Activated naive CD8-positive, alpha-beta T cell treated with anti-CD3 and anti-CD28 coated beads, Interleukin-2, amount 50 U/mL, for 24 hours (primary cell): Measurements from ENCODE around the gene MRRF.

ENCODE experiments used
- ATAC-seq: fragments of 150-1000 bp; cut with Tn5 transposase; one replicate; pipeline ENCODE4 v1.10.0; 2021
- DNase-seq: peaks from one replicate; pipeline ENCODE4 v3.0.0; 2021
- H3K27ac Mint-ChIP-seq: one replicate; pipeline ENCODE4 v1.8.0; 2021; ENCODE audit warnings: mild to moderate bottlenecking, mixed read lengths
- H3K27me3 Mint-ChIP-seq: one replicate; pipeline ENCODE4 v1.8.0; 2021; ENCODE audit warnings: mixed read lengths
- H3K36me3 Mint-ChIP-seq: one replicate; pipeline ENCODE4 v1.8.0; 2021; ENCODE audit warnings: low read depth, mixed read lengths
- H3K4me1 Mint-ChIP-seq: one replicate; pipeline ENCODE4 v1.8.0; 2021; ENCODE audit warnings: mixed read lengths
- H3K4me3 Mint-ChIP-seq: one replicate; pipeline ENCODE4 v1.8.0; 2021; ENCODE audit warnings: mild to moderate bottlenecking, moderate library complexity, mixed read lengths
- H3K9me3 Mint-ChIP-seq: one replicate; pipeline ENCODE4 v1.8.0; 2021; ENCODE audit warnings: mixed read lengths

MRRF gene

DNA sequence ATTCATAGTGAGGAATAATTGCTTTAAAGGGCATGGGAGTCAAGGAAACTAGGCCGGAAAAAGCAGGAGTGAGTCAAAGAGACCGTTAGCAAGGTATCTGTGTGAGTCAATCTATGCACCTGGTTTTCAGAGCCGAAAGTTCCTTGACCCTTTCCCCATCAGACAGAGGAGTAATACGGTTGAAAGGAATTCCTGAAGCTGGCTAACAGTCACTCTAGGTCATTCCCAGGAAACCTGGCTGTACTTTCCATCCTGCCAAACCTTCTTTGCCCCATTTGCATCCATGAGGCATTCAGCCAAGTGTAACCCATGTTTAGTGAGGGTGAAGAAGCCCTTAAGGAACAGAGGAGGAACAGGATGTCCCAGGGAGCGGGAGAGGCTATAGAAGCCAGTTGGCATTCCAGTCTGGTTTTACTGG, 16.2 kb upstream of the MRRF start:
- Mint-ChIP-seq H3K27ac (no peak overlapping the region), H3K4me1 (no peaks in the 10 kb centered on the region), H3K4me3 (no peak overlapping the region), H3K27me3 (no peaks in the 10 kb centered on the region), H3K9me3 (no peaks in the 10 kb centered on the region), H3K36me3 (peaks cover 45% of the 10 kb centered on the region)
- ATAC-seq (no peak), DNase-seq (no peak)

DNA sequence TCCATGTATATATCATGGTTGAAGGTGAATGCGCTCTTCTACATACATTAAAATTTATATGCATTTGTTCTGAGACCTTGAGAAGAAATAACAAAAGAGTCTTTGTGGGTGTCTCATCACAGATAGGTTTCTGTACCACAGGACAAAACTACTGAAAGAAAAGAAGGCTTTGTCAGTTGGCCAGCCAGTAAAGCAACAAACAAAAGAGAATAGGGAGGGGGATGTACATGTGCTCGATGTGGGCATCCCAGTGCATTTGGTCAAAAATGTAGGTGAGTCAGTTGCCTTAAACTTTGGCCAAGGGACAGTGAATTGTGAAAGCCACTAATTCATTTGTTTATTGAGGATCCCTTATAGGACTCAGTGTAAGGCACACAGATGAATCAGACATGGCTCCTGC, 13.3 kb upstream of the MRRF start:
- H3K4me1 Mint-ChIP-seq, result no peaks in the 10 kb centered on the region
- ATAC-seq, result no peak
- no peaks in the 10 kb centered on the region for H3K27me3 Mint-ChIP-seq
- no peak for DNase-seq
- no peaks in the 10 kb centered on the region for H3K9me3 Mint-ChIP-seq
- no peak overlapping the region for H3K27ac Mint-ChIP-seq
- H3K36me3 Mint-ChIP-seq, result peaks cover 32% of the 10 kb centered on the region
- H3K4me3 Mint-ChIP-seq, result no peak overlapping the region

DNA sequence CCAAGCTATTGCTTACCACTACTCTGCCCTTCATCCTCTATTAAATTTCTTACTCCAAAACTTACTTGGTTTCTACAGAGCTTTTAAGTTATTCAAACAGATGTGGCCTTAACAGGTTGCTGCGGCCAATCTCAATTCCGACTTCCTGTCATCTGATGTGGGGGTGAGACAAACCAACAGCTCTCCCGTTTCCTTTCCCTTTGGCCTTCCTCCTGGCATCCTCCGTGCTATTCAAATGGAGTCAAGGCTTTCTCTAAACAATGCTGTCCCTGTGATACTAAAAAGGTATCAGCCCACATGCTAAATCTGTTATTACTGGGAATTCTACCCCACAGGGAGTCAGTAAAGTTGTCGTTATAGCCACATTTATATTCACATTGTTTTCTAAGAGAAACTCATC, 11.9 kb upstream of the MRRF start:
- H3K27ac Mint-ChIP-seq, result no peak overlapping the region
- ATAC-seq, result no peak
- H3K9me3 Mint-ChIP-seq, result no peaks in the 10 kb centered on the region
- no peak for DNase-seq
- no peaks in the 10 kb centered on the region for H3K4me1 Mint-ChIP-seq
- H3K27me3 Mint-ChIP-seq, result no peaks in the 10 kb centered on the region
- H3K36me3 Mint-ChIP-seq, result peaks cover 33% of the 10 kb centered on the region
- H3K4me3 Mint-ChIP-seq, result no peak overlapping the region

DNA sequence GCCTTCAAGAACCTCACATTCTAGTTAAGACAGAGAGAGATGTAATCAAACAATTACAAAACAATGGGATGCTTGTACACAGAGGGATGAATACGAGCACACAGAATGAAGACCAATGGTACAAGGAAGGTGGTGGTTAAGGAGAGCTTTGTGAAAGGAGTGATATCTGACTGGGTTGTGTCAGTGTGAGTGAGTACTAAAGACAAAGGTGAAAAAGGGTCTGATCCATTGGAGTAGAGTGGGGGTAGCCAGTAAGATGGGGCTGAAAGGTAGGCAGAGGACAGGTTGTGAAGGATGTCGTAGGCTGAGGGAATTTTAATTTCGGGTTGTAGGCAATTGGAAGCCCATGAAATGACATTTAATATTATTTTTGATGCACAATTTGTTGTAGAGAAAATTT, 9.9 kb upstream of the MRRF start:
- no peak overlapping the region for H3K27ac Mint-ChIP-seq
- DNase-seq (no peak), ATAC-seq (no peak)
- H3K4me1 Mint-ChIP-seq, result no peaks in the 10 kb centered on the region
- peaks cover 38% of the 10 kb centered on the region for H3K36me3 Mint-ChIP-seq
- no peaks in the 10 kb centered on the region for H3K27me3 Mint-ChIP-seq
- H3K9me3 Mint-ChIP-seq, result no peaks in the 10 kb centered on the region
- no peak overlapping the region for H3K4me3 Mint-ChIP-seq

DNA sequence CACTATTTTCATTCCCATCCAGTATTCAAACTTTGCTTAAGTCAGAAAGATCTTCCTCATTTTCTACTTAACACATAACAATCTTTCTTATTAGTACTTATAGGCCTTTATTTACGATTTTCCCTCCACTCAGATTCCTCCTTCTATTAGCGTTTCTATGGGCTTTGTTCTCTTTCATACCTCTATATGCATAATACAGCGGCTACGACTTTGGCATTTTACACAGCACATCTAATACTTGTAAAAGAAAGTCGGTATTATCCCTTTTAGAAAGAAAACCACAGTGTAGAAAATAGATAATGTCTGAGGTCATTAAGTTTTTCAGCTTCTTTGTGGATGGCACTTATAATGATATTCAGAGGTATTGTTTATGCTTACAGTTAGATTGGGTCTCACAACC, 8.5 kb upstream of the MRRF start:
- Mint-ChIP-seq H3K27ac (no peak overlapping the region), H3K27me3 (no peaks in the 10 kb centered on the region), H3K9me3 (no peaks in the 10 kb centered on the region), H3K36me3 (peaks cover 41% of the 10 kb centered on the region), H3K4me3 (no peak overlapping the region), H3K4me1 (peaks cover 4% of the 10 kb centered on the region)
- no peak for DNase-seq
- no peak for ATAC-seq

GRCh38 chr9:122258886-122259415, 5.7 kb upstream of the MRRF start:
- peaks cover 30% of the 10 kb centered on the region for H3K36me3 Mint-ChIP-seq
- ATAC-seq (no peak), DNase-seq (no peak)
- no peak overlapping the region for H3K4me3 Mint-ChIP-seq
- no peaks in the 10 kb centered on the region for H3K27me3 Mint-ChIP-seq
- H3K4me1 Mint-ChIP-seq, result peaks cover 28% of the 10 kb centered on the region
- H3K9me3 Mint-ChIP-seq, result no peaks in the 10 kb centered on the region
- H3K27ac Mint-ChIP-seq, result no peak overlapping the region

DNA sequence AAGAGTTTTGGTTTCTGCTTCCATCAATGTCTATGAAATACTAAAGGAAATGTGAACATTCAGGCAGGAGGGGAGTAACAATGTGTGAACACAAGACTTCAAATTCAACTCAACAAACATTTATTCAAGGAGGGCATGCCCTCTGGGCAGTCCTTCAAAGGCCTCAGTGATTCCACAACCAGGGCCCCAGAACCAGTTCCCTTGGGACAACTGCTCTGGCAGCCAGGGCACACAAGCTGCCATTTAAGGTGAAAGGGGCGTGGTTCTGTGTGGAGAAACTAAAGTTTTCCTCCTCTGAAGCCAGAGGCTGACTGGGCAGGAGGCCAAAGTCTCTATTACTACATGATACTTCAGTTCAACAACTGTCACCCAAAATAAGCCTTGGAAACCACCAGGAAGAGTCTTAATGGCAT, 3.2 kb upstream of the MRRF start:
- Mint-ChIP-seq H3K4me1 (peaks cover 47% of the 10 kb centered on the region), H3K27ac (no peak overlapping the region), H3K27me3 (no peaks in the 10 kb centered on the region), H3K9me3 (no peaks in the 10 kb centered on the region), H3K36me3 (peaks cover 37% of the 10 kb centered on the region), H3K4me3 (no peak overlapping the region)
- ATAC-seq (no peak), DNase-seq (no peak)

DNA sequence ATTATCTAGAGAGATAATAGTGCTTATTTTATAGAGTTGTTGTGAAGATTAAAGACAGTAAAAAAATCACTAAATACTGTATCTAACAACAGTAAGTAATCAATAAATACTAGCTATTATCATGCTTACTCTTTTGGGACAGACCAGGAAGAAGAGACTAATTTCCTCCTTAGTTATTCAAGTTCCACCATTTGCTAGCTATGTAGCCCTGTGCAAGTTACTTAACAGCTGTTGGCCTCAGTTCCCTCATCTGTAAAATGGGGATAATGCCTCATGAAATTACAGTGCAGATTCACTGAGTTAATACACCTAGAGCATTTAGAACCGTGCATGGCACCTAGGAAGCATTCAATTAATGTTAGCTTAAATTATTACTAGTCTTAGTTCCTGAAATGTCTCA, 2.6 kb upstream of the MRRF start:
- no peak for ATAC-seq
- no peaks in the 10 kb centered on the region for H3K27me3 Mint-ChIP-seq
- peaks cover 50% of the 10 kb centered on the region for H3K4me1 Mint-ChIP-seq
- H3K9me3 Mint-ChIP-seq, result no peaks in the 10 kb centered on the region
- DNase-seq, result no peak
- peaks cover 37% of the 10 kb centered on the region for H3K36me3 Mint-ChIP-seq
- H3K4me3 Mint-ChIP-seq, result no peak overlapping the region
- H3K27ac Mint-ChIP-seq, result no peak overlapping the region

GRCh38 chr9:122263699-122264349, 858 bp upstream of the MRRF start:
- Mint-ChIP-seq H3K36me3 (peaks cover 27% of the 10 kb centered on the region), H3K27ac (peak overlapping the region; percentile 99), H3K4me1 (peaks cover 61% of the 10 kb centered on the region), H3K4me3 (peak overlapping the region; percentile 98), H3K9me3 (no peaks in the 10 kb centered on the region), H3K27me3 (no peaks in the 10 kb centered on the region)
- no peak for ATAC-seq
- no peak for DNase-seq

DNA sequence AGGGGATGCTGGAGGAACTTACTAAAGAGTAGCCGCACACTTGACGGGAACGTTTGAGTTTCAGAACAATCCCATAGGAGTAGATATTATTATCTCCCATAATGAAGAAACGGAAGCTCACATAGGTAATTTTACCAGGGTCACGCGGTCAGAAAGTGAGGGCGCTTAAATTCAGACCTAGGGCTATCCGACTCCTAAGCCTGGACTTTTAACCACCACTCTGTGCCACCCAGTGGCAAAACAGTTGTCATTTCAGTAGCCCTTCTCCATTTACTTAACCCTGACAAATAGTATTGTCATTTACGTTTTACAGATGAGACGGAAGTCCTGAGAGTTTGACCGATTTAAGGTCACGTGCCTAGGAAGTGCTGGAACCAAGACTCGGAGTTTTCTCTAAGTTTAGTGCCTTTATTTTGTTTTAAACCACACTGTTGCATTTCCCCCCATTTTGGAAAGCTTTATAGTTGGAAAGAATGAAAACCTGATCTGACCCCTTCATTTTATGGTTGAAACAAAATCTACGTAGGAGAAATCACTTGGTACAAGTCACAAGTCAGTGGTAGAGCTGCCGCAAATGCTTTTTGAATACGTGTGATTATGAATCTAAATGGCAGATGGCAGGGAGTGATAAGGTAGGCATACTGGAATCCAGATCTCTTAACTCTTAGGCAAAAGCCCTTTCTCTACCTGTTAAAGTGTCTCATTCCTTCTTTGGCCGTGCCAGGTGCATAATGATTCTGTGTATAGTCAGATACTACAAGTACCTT, 650 bp downstream of the MRRF start:
- Mint-ChIP-seq H3K27me3 (no peaks in the 10 kb centered on the region), H3K4me1 (peaks cover 64% of the 10 kb centered on the region), H3K9me3 (no peaks in the 10 kb centered on the region), H3K36me3 (peaks cover 24% of the 10 kb centered on the region), H3K4me3 (peak overlapping the region; percentile 98), H3K27ac (peak overlapping the region; percentile 99)
- DNase-seq, result no peak
- ATAC-seq, result peak; percentile 31

DNA sequence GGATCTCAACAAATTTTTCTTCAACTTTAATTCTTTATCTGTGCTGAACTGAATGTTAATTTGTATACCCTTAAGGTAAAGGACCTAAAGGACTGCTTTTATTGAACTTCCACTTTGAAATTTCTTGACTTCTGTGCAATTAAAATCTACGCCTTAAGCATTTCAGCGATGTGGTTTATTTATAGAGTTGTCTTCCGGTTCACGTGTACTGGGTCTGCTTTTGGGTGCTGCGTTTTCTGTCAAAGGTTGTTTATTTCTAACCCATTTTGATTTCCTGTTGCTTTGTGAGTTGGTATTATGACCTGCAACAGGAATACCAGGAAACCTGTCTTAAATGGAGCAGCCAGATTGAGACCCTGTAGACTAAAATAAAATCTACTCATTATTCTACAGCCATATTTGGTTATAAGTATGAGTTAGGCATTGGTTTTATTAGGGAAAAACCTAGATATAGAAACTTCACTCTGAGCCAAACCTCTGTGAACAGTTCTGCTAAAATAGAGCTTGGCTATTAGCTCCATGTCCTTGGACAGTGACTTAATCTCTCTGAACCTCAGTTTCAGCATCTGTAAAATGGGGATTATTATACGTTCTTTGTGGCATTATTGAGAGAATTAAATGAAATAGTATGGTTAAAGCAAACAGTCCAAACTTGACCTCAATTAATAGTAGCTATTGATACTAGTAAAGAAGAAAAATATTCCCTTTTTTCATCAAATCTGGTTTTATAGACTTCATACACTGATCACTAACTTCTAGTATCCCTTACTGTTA, 3.5 kb downstream of the MRRF start:
- Mint-ChIP-seq H3K27me3 (no peaks in the 10 kb centered on the region), H3K4me1 (peaks cover 54% of the 10 kb centered on the region), H3K9me3 (no peaks in the 10 kb centered on the region), H3K36me3 (peaks cover 37% of the 10 kb centered on the region), H3K4me3 (no peak overlapping the region), H3K27ac (peak overlapping the region; percentile 39)
- DNase-seq, result no peak
- no peak for ATAC-seq

GRCh38 chr9:122274055-122274454, 9.4 kb downstream of the MRRF start:
- no peak overlapping the region for H3K4me3 Mint-ChIP-seq
- H3K27ac Mint-ChIP-seq, result no peak overlapping the region
- H3K9me3 Mint-ChIP-seq, result no peaks in the 10 kb centered on the region
- peaks cover 70% of the 10 kb centered on the region for H3K36me3 Mint-ChIP-seq
- no peaks in the 10 kb centered on the region for H3K27me3 Mint-ChIP-seq
- H3K4me1 Mint-ChIP-seq, result peaks cover 23% of the 10 kb centered on the region
- DNase-seq (no peak), ATAC-seq (no peak)

GRCh38 chr9:122276096-122276495, 11.4 kb downstream of the MRRF start:
- ATAC-seq, result no peak
- peaks cover 77% of the 10 kb centered on the region for H3K36me3 Mint-ChIP-seq

GRCh38 chr9:122277285-122277897, 12.7 kb downstream of the MRRF start:
- DNase-seq (no peak), ATAC-seq (no peak)
- Mint-ChIP-seq H3K4me3 (no peak overlapping the region), H3K27ac (no peak overlapping the region), H3K36me3 (peaks cover 78% of the 10 kb centered on the region), H3K9me3 (no peaks in the 10 kb centered on the region), H3K27me3 (no peaks in the 10 kb centered on the region), H3K4me1 (peaks cover 14% of the 10 kb centered on the region)

More at GRCh38 chr9:122276096-122276495, 11.4 kb downstream of the MRRF start:
- H3K4me3 Mint-ChIP-seq, result no peak overlapping the region
- no peaks in the 10 kb centered on the region for H3K27me3 Mint-ChIP-seq
- H3K9me3 Mint-ChIP-seq, result no peaks in the 10 kb centered on the region
- no peak for DNase-seq
- peaks cover 18% of the 10 kb centered on the region for H3K4me1 Mint-ChIP-seq
- H3K27ac Mint-ChIP-seq, result no peak overlapping the region
